ENCODE data around the gene BRINP2.

DNA sequence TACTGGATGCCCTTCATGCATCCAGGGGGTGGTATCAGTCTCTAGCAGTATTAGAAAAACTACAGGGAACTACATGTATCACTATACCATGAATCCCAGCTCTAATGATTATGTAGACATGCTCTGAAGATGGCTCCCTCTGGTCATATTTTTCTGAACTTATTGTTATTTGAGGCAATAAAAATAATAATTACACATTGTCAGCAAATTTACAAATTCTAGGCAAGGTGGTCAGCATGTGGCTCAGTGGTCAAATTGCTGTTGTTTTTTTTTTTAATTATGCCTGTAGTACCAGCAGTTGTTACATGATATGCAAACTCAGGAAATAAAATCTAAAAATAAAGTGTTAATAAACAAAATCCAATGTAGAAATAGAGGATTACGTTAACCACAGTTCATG lies 28.7 kb upstream of the BRINP2 start:
- TF ChIP-seq, protein P1, sequence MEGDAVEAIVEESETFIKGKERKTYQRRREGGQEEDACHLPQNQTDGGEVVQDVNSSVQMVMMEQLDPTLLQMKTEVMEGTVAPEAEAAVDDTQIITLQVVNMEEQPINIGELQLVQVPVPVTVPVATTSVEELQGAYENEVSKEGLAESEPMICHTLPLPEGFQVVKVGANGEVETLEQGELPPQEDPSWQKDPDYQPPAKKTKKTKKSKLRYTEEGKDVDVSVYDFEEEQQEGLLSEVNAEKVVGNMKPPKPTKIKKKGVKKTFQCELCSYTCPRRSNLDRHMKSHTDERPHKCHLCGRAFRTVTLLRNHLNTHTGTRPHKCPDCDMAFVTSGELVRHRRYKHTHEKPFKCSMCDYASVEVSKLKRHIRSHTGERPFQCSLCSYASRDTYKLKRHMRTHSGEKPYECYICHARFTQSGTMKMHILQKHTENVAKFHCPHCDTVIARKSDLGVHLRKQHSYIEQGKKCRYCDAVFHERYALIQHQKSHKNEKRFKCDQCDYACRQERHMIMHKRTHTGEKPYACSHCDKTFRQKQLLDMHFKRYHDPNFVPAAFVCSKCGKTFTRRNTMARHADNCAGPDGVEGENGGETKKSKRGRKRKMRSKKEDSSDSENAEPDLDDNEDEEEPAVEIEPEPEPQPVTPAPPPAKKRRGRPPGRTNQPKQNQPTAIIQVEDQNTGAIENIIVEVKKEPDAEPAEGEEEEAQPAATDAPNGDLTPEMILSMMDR (IDR thresholded peaks at IDR 0.05): no peak
- TF ChIP-seq POLR2A (IDR thresholded peaks at IDR 0.05) (no peak), POLR2AphosphoS5 (IDR thresholded peaks at IDR 0.05) (no peak)

All from stomach (tissue), 4 donors.